ENCODE data around the gene ARRDC5. TPM values are rescaled to one million over a fixed set of nuclear protein-coding genes. Genes with fewer than 3 reads are reported as not detected.
A peak's percentile ranks its signal among the peaks of the same experiment; 100 is the strongest.

ARRDC5 gene
- total and polyA plus RNA-seq, 2 of the 13 experiments (the other 11 are each of a cell fraction or from before 2014, with no cell fraction given): not detected

DNA sequence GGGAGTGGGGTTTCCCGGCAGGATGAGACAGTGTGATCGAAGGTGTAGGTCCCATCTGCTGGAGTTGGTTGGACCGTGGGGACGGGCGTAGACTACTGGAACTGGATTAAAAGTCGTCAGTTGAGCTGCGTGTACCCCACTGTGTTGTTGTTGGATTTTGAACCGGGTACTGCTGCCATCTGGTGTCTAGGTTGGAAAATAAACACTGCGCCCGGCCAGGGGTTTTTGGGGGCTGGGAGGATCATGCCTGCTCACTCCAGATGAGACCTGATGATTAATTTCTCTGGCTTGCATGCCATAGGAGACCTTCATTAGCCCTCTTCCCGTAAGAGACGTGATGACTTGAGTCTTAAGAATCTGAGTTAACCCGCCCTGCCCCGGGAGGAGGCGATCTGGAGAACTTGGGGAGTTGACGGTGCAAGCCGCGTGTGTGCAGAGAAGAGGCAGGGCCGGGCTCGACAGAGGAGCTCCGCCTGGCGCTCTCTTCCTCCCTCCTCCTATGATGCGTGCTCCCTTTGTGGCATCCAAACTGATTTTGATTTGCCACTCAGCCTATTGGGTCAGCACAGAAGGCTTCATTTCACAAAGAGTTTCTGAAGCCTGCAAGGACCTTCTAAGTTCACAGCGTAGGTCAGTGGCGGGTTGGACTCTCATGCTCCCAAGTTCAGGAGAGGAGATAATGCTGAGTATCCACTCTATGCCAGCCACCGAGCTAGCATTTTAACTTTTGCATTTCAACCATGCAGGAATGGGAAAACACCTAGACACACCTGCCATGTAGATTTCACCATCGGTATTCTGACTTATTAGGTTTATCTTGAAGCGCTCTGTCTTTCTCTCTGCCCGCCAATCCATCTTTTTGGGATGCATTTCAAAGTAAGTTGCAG, 9.3 kb upstream of the ARRDC5 start (continued):
- TF ChIP-seq, protein P1, sequence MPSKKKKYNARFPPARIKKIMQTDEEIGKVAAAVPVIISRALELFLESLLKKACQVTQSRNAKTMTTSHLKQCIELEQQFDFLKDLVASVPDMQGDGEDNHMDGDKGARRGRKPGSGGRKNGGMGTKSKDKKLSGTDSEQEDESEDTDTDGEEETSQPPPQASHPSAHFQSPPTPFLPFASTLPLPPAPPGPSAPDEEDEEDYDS (CRISPR knock-in tag; IDR thresholded peaks at IDR 0.05): no peak
- TF ChIP-seq ZNF781 (CRISPR knock-in tag; IDR thresholded peaks at IDR 0.05; ENCODE audit: borderline replicate concordance, not compliant biosample characterization) (no peak), XRCC5 (optimal IDR thresholded peaks at IDR 0.05; ENCODE audit: low read length) (no peak), TEAD2 (CRISPR knock-in tag; IDR thresholded peaks at IDR 0.05) (no peak), NONO (IDR thresholded peaks at IDR 0.05) (no peak), NONO (CRISPR knock-in tag; conservative IDR thresholded peaks at IDR 0.05) (no peak), ZNF468 (CRISPR knock-in tag; IDR thresholded peaks at IDR 0.05) (no peak), MXI1 (IDR thresholded peaks at IDR 0.05; ENCODE audit: borderline replicate concordance, low read depth, low read length) (no peak), MAFF (IDR thresholded peaks at IDR 0.05; ENCODE audit: low read depth, low read length) (no peak), ZNF883 (CRISPR knock-in tag; IDR thresholded peaks at IDR 0.05; ENCODE audit: not compliant biosample characterization) (no peak), HNF4A (CRISPR knock-in tag; IDR thresholded peaks at IDR 0.05) (peak; percentile 50), TSC22D2 (CRISPR knock-in tag; IDR thresholded peaks at IDR 0.05; ENCODE audit: borderline replicate concordance) (no peak), CAMTA2 (CRISPR knock-in tag; IDR thresholded peaks at IDR 0.05; ENCODE audit: borderline replicate concordance) (no peak), TBP (CRISPR knock-in tag; IDR thresholded peaks at IDR 0.05) (no peak)
- TF ChIP-seq, protein P2, sequence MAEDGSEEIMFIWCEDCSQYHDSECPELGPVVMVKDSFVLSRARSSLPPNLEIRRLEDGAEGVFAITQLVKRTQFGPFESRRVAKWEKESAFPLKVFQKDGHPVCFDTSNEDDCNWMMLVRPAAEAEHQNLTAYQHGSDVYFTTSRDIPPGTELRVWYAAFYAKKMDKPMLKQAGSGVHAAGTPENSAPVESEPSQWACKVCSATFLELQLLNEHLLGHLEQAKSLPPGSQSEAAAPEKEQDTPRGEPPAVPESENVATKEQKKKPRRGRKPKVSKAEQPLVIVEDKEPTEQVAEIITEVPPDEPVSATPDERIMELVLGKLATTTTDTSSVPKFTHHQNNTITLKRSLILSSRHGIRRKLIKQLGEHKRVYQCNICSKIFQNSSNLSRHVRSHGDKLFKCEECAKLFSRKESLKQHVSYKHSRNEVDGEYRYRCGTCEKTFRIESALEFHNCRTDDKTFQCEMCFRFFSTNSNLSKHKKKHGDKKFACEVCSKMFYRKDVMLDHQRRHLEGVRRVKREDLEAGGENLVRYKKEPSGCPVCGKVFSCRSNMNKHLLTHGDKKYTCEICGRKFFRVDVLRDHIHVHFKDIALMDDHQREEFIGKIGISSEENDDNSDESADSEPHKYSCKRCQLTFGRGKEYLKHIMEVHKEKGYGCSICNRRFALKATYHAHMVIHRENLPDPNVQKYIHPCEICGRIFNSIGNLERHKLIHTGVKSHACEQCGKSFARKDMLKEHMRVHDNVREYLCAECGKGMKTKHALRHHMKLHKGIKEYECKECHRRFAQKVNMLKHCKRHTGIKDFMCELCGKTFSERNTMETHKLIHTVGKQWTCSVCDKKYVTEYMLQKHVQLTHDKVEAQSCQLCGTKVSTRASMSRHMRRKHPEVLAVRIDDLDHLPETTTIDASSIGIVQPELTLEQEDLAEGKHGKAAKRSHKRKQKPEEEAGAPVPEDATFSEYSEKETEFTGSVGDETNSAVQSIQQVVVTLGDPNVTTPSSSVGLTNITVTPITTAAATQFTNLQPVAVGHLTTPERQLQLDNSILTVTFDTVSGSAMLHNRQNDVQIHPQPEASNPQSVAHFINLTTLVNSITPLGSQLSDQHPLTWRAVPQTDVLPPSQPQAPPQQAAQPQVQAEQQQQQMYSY (CRISPR knock-in tag; IDR thresholded peaks at IDR 0.05): no peak
- TF ChIP-seq, protein P3, sequence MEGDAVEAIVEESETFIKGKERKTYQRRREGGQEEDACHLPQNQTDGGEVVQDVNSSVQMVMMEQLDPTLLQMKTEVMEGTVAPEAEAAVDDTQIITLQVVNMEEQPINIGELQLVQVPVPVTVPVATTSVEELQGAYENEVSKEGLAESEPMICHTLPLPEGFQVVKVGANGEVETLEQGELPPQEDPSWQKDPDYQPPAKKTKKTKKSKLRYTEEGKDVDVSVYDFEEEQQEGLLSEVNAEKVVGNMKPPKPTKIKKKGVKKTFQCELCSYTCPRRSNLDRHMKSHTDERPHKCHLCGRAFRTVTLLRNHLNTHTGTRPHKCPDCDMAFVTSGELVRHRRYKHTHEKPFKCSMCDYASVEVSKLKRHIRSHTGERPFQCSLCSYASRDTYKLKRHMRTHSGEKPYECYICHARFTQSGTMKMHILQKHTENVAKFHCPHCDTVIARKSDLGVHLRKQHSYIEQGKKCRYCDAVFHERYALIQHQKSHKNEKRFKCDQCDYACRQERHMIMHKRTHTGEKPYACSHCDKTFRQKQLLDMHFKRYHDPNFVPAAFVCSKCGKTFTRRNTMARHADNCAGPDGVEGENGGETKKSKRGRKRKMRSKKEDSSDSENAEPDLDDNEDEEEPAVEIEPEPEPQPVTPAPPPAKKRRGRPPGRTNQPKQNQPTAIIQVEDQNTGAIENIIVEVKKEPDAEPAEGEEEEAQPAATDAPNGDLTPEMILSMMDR (CRISPR knock-in tag; IDR thresholded peaks at IDR 0.05): peak; percentile 77
- TF ChIP-seq, protein P4, sequence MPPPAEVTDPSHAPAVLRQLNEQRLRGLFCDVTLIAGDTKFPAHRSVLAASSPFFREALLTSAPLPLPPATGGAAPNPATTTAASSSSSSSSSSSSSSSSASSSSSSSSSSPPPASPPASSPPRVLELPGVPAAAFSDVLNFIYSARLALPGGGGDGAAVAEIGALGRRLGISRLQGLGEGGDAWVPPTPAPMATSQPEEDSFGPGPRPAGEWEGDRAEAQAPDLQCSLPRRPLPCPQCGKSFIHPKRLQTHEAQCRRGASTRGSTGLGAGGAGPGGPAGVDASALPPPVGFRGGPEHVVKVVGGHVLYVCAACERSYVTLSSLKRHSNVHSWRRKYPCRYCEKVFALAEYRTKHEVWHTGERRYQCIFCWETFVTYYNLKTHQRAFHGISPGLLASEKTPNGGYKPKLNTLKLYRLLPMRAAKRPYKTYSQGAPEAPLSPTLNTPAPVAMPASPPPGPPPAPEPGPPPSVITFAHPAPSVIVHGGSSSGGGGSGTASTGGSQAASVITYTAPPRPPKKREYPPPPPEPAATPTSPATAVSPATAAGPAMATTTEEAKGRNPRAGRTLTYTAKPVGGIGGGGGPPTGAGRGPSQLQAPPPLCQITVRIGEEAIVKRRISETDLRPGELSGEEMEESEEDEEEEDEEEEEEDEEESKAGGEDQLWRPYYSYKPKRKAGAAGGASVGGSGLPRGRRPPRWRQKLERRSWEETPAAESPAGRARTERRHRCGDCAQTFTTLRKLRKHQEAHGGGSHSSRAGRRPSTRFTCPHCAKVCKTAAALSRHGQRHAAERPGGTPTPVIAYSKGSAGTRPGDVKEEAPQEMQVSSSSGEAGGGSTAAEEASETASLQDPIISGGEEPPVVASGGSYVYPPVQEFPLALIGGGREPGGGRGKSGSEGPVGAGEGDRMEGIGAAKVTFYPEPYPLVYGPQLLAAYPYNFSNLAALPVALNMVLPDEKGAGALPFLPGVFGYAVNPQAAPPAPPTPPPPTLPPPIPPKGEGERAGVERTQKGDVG (CRISPR knock-in tag; IDR thresholded peaks at IDR 0.05; ENCODE audit: borderline replicate concordance): no peak
- TF ChIP-seq, protein P5, sequence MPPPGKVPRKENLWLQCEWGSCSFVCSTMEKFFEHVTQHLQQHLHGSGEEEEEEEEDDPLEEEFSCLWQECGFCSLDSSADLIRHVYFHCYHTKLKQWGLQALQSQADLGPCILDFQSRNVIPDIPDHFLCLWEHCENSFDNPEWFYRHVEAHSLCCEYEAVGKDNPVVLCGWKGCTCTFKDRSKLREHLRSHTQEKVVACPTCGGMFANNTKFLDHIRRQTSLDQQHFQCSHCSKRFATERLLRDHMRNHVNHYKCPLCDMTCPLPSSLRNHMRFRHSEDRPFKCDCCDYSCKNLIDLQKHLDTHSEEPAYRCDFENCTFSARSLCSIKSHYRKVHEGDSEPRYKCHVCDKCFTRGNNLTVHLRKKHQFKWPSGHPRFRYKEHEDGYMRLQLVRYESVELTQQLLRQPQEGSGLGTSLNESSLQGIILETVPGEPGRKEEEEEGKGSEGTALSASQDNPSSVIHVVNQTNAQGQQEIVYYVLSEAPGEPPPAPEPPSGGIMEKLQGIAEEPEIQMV (CRISPR knock-in tag; IDR thresholded peaks at IDR 0.05; ENCODE audit: low read depth): 0 out of 2 replicates have a peak, but pooled peaks have one; percentile 25
